Tibial nerve (tissue), 4 donors: ENCODE data around the gene GBP5.

ENCODE experiments used
- EP300 ChIP-seq, 2 donors: sonication (generic); formaldehyde crosslinking; IDR thresholded peaks; one replicate each; pipeline ENCODE4 v1.6.1; 2017; ENCODE audit warnings: antibody characterized with exemption in 2 of 2, mild to moderate bottlenecking in 1 of 2
- POLR2A ChIP-seq, 2 donors: fragments of 450-650 bp; IDR thresholded peaks; one replicate each; pipeline ENCODE4 v1.6.1; 2017; ENCODE audit warnings: antibody characterized with exemption in 2 of 2, mild to moderate bottlenecking in 2 of 2, moderate library complexity in 2 of 2
- TF ChIP-seq, protein P1 (sequence below), 5 experiments: fragments of 200-600 bp in 3 of 5; fragments of 450-650 bp in 2 of 5; sonication (generic) in 3 of 5; IDR thresholded peaks; one replicate each; pipeline ENCODE4 v1.5.1; 2016 to 2019; ENCODE audit warnings: antibody characterized with exemption in 5 of 5, mild to moderate bottlenecking in 3 of 5, moderate library complexity in 2 of 5

DNA sequence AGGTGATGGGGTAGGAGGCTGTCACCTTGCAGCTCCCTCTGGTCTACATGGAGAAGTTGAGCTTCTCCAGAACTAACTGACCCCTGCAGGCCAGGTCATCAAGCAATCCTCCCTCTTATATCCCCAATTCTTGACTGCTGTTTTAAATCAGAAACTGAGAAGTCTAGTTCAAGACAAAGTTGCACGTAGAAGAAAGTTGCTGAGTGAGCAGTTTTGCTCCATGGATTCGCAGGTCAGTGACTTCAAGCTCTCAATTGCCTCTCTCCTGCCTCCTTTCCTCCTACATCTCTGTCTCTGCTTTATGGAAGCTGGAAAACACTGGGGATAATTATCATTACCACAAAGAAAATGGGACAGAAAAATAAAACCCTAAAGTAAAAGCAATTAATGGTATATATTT lies 32.8 kb upstream of the GBP5 start:
- TF ChIP-seq, protein P1, sequence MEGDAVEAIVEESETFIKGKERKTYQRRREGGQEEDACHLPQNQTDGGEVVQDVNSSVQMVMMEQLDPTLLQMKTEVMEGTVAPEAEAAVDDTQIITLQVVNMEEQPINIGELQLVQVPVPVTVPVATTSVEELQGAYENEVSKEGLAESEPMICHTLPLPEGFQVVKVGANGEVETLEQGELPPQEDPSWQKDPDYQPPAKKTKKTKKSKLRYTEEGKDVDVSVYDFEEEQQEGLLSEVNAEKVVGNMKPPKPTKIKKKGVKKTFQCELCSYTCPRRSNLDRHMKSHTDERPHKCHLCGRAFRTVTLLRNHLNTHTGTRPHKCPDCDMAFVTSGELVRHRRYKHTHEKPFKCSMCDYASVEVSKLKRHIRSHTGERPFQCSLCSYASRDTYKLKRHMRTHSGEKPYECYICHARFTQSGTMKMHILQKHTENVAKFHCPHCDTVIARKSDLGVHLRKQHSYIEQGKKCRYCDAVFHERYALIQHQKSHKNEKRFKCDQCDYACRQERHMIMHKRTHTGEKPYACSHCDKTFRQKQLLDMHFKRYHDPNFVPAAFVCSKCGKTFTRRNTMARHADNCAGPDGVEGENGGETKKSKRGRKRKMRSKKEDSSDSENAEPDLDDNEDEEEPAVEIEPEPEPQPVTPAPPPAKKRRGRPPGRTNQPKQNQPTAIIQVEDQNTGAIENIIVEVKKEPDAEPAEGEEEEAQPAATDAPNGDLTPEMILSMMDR (IDR thresholded peaks at IDR 0.05), result no peak
- TF ChIP-seq POLR2A (IDR thresholded peaks at IDR 0.05) (no peak), EP300 (IDR thresholded peaks at IDR 0.05) (no peak)
